ENCODE measurements around the gene FAM13B. TPM values are rescaled to one million over a fixed set of nuclear protein-coding genes. Genes with fewer than 3 reads are reported as not detected.

Gene FAM13B
- total and polyA plus RNA-seq, 9 of the 15 experiments (the other 6 are each of a cell fraction or from before 2014, with no cell fraction given) = 2.3 to 21.6 (median 14.1) TPM

DNA sequence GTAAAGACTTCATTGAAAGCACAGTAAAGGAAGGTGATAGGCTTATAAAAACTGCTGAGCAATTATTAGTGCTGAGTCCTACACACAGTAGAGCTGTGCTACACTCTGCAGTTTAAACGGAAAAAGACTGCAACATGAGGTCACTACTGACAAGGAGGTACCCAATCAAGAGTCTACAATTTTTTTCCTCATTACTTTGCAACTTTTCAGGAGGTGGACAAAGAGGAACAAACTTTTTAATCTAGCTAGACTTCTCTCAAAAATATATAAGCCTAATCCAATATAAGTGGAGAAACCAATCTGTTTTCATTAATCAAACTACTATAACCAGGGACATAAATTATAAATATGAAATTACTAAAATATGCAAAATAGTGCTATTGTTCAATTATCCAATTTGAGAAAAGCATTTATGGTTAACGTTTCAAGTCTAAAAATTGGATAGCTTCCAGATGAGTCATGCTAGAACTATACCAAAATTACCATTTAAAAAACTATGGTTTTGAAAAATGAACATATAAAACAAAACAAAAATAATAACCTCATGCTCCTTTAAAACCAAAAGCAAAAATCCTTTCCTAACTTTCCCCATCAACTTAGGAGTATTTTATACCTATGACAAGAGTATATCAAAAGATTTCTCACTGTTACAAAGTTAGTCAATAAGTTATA lies 37.7 kb downstream of the FAM13B start (continued):
- TF ChIP-seq, protein P1, sequence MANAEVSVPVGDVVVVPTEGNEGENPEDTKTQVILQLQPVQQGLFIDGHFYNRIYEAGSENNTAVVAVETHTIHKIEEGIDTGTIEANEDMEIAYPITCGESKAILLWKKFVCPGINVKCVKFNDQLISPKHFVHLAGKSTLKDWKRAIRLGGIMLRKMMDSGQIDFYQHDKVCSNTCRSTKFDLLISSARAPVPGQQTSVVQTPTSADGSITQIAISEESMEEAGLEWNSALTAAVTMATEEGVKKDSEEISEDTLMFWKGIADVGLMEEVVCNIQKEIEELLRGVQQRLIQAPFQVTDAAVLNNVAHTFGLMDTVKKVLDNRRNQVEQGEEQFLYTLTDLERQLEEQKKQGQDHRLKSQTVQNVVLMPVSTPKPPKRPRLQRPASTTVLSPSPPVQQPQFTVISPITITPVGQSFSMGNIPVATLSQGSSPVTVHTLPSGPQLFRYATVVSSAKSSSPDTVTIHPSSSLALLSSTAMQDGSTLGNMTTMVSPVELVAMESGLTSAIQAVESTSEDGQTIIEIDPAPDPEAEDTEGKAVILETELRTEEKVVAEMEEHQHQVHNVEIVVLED (CRISPR knock-in tag; IDR thresholded peaks at IDR 0.05) = no peak
- TF ChIP-seq EP400 (IDR thresholded peaks at IDR 0.05) (peak; percentile 48), ETS2 (tag; IDR thresholded peaks at IDR 0.05; ENCODE audit: borderline replicate concordance, poor library complexity, severe bottlenecking) (no peak), XRCC5 (IDR thresholded peaks at IDR 0.05; ENCODE audit: low read depth, low read length) (no peak), THRAP3 (IDR thresholded peaks at IDR 0.05; ENCODE audit: borderline replicate concordance) (no peak), KDM2B (CRISPR knock-in tag; IDR thresholded peaks at IDR 0.05) (no peak), TARDBP (IDR thresholded peaks at IDR 0.05) (no peak), ZNF384 (IDR thresholded peaks at IDR 0.05; ENCODE audit: low read depth, low read length) (peak; percentile 80), BHLHE40 (IDR thresholded peaks at IDR 0.05; ENCODE audit: low read length) (no peak), BDP1 (IDR thresholded peaks at IDR 0.05; ENCODE audit: insufficient read depth, insufficient read length) (no peak), HDAC2 (IDR thresholded peaks at IDR 0.05) (no peak), TCFL5 (CRISPR knock-in tag; conservative IDR thresholded peaks at IDR 0.05) (no peak), TAF1 (IDR thresholded peaks at IDR 0.05; ENCODE audit: control insufficient read depth, extremely low read depth, insufficient read depth, low read length, severe bottlenecking) (no peak), GATAD2B (IDR thresholded peaks at IDR 0.05; ENCODE audit: borderline replicate concordance) (no peak), PTTG1 (tag; IDR thresholded peaks at IDR 0.05; ENCODE audit: low read depth) (no peak), GTF2B (IDR thresholded peaks at IDR 0.05; ENCODE audit: extremely low read depth, insufficient read length) (no peak), NFE2L1 (tag; IDR thresholded peaks at IDR 0.05; ENCODE audit: borderline replicate concordance, low read depth) (no peak), BCOR (IDR thresholded peaks at IDR 0.05) (no peak), HDAC3 (IDR thresholded peaks at IDR 0.05; ENCODE audit: borderline replicate concordance, partially characterized antibody) (no peak), HNRNPH1 (optimal IDR thresholded peaks at IDR 0.05; ENCODE audit: low read depth, low read length) (no peak), SMC3 (conservative IDR thresholded peaks at IDR 0.05; ENCODE audit: insufficient read depth, low read depth, low read length) (no peak), RERE (CRISPR knock-in tag; IDR thresholded peaks at IDR 0.05; ENCODE audit: borderline replicate concordance) (no peak)
